GM19395 (cell line): ENCODE data around the gene FAM181A.

Experiments used
- ATAC-seq: cut with Tn5 transposase; IDR thresholded peaks from one replicate; pipeline ENCODE4 v1.9.1; 2021; ENCODE audit warnings: mild to moderate bottlenecking, moderate library complexity; ENCODE audit not compliant: unreplicated experiment

FAM181A gene

DNA sequence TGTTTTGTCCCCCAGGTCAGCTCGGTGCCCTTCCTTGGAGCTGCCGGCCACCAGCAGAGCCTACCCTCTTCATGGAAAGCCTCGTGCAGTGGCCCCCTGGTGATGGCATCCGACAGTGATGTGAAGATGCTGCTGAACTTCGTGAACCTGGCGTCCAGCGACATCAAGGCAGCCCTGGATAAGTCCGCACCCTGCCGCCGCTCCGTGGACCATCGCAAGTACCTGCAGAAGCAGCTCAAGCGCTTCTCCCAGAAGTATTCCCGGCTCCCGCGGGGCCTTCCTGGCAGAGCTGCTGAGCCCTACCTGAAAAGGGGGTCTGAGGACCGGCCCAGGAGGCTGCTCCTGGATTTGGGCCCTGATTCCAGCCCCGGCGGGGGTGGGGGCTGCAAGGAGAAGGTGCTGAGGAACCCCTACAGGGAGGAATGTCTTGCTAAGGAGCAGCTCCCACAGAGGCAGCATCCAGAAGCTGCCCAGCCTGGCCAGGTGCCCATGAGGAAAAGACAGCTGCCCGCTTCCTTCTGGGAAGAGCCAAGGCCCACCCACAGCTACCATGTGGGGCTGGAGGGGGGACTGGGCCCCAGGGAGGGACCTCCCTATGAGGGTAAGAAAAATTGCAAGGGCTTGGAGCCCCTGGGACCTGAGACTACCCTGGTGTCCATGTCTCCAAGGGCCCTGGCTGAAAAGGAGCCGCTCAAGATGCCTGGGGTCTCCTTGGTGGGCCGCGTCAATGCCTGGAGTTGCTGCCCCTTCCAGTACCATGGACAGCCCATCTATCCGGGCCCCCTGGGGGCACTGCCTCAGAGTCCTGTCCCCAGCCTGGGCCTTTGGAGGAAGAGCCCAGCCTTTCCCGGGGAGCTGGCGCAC lies 1.3 kb downstream of the FAM181A start:
- ATAC-seq: no peak

GRCh38 chr14:93929048-93929535 lies 1.9 kb downstream of the FAM181A start:
- ATAC-seq: no peak

GRCh38 chr14:93929657-93930056 lies 2.5 kb downstream of the FAM181A start:
- no peak for ATAC-seq

DNA sequence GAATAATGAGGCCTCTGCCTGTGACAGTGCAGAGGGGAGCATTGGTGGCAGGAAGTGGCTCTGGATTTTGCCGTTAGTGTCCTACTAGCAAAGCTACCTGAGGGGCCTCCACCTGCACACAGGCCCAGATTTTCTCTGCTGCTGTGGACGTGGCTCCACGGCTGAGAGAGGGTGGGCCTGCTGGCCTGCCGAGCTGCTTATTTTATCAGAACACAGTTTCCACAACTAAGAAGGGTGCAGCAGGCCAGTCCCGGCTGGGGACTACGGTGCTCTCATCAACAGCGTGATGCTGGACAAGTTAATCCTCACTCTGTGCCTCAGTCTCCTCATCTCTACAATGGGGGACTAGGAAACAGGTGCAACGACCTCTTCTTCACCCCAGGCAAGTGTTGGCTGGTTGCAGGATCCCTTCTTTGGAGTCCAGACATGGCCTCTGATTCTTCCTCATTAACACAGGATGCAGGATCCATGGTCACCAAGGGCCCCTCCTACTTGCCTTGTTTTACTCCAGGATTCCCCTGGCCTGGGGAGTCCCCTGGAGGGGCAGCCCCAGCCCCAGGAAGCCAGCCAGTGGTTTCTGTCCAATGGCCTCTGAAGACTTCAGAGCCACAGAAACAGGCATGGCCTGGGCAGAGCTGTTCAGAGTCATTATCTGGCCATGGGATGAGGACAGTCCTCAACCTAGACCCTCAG lies 3.3 kb downstream of the FAM181A start:
- no peak for ATAC-seq

GRCh38 chr14:93930989-93931307 lies 3.8 kb downstream of the FAM181A start:
- no peak for ATAC-seq

DNA sequence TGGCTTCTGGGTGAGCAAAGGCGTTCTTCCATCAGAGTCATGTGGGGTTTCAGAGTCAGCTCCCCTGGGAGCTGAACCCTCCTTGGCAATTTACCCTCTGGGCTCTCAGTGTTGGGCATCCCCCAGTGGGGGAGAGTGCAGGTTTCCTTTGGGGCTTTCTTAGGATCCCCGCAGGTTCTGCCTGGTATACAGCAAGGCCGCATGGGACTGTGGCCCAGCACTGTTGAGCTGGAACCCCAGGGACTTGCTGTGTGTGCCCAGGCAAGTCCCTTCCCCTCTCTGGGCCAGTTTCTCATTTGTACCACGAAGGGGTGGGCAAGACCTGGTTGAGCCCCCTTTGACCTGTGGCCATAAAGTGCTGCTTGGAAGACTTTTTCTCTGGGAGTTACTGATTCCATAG lies 5.5 kb downstream of the FAM181A start:
- ATAC-seq: no peak

DNA sequence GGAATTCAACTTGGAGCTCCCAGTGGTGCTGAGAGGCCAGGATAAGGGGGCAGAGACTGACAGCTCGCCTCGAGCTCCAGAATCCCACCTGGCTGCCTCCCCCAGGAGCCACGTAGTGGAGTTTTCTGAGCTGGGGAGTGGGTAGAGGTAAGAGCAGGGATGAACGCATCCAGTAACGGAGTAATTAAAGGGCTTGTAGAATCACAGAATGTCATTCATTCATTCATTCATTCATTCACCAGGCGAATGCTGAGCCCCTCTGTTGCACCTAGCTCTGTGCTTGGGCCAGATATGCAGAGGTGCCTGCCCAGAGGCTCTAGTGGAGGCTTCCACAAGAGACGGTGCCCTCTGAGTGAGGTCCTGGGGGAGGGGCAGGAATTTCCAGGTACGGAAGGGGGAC lies 8.1 kb downstream of the FAM181A start:
- no peak for ATAC-seq

DNA sequence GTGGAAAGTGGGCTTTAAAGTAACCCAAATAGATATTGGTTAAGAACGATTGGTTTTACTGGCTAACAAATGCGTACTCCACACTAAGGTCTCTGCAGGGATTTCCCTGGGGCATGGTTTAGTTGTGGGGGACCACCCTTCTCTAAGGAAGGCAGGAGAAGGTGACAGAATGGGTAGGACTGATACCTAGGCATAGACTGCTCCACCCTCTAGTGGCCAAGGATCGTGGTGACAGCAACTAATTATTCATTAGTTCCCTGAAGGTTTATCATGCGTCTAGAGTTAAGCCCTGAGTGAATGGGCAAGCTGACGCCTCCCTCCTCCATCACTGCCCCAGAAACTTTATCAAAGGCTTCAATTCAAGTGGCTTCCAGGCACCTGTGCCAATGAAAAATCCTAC lies 9.1 kb downstream of the FAM181A start:
- ATAC-seq: no peak

DNA sequence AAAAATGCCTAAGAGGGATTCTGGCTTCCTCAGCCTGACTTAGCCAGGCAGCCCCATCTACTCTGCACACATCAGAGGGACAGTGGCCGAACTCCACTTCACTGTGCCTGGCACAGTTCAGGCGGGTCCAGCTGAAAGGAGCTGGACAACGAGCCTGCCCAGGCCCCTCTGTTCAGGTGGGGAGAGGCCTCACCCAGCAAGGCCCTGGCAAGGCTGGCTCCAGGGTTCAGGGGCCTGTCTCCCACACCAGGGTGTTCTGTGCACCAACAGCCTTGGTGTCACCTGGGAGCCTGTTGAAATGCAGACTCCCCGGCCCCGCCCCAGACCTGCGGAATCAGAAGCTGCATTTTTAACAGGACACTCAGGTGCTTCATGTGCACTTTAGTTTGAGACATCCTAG lies 9.8 kb downstream of the FAM181A start:
- ATAC-seq: no peak

DNA sequence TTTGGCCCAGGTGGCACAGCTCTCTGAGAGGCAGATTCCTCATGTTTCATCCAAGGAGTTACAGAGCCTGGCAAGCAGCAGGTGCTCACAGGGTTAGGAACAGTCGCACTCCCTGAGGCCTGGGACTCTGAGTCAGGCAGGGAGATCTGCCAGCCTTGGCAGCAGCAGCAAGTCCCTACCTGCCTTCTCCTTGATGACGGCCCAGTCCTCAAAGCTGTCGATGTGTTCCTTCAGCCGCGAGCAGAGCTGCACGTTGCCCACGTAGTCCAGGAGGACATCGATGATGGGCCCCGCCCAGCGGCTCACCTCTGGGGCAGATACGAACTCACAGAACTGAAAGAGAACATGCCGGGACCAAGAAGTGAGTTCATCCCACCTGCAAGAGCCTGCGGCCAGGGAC lies 10.4 kb downstream of the FAM181A start:
- no peak for ATAC-seq

DNA sequence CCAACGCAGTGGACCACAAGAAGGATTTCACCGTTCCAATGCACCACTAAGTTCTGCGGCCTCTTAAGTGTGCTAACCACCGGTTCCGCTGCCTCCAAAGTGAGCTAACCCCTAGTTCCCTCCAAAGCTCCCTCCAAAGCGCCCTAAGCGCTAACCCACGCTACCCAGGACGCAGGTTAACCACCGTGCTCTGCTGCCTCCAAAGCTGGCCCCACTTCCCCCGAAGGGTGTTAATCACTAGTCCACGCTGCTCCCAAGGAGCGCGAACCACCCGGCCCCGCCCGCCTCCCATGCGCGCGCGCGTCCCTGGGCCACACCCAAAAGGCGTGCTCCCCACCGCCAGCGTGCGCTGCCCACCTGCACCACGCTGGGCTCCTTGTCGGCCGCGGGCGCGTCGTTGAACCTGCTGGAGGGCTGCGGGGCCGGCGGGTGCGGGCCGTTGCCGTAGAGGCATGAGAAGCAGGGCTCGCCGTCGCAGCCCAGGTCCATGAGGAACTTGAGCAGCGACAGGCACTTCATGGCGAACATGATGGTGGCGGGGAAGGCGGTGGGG lies 11.7 kb downstream of the FAM181A start:
- no peak for ATAC-seq

GRCh38 chr14:93939304-93940229 lies 12.4 kb downstream of the FAM181A start:
- ATAC-seq: peak; percentile 90

DNA sequence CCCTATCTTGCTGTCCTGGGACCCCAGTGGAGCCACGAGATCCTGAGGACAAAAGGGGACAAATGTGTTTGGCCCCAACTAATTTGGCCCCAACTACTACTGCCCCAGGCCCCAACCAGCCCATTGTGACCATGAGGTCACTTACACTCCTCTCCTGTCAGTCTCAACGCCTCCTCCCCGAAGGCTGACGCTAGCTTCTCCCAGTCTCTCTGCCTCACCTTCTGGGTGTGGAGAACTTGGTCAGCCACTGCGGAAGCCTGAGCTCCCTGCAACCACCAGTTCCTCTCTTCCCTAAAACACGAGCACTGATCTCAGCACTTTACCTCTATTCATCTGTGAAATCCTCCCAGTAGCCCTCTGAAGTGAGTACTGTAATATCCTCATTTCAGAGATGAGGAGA lies 13.3 kb downstream of the FAM181A start:
- no peak for ATAC-seq

DNA sequence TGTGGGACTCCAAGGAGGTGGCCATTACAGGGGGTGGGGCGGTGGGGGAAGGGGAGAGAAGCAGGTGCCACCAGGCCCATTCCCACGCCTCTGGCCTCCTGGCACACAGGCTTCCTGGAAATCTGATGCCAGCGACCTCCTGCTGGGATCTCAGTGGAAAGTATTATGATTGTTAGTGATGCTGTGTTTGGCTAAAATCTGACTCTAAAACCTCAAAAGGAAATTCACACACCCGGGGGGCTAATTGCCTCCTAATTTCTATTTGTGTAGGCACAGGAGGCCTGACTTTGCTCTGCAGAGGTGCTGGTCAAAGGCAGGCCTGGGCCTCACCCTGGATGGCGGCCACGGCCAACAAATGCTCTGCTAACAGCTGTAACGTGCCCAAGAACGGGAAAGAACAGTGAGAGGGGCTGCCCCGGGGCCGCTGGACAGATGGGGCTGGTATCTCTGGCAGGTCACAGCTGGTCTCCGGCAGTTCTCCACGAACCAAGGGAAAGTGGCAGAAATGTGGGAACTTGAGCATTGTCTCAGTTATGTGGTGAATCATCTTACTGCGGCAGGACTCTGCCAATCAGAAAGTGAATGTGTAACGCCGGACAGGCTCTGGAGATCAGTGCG lies 14.3 kb downstream of the FAM181A start:
- no peak for ATAC-seq

GRCh38 chr14:93943052-93943451 lies 15.9 kb downstream of the FAM181A start:
- ATAC-seq: no peak

DNA sequence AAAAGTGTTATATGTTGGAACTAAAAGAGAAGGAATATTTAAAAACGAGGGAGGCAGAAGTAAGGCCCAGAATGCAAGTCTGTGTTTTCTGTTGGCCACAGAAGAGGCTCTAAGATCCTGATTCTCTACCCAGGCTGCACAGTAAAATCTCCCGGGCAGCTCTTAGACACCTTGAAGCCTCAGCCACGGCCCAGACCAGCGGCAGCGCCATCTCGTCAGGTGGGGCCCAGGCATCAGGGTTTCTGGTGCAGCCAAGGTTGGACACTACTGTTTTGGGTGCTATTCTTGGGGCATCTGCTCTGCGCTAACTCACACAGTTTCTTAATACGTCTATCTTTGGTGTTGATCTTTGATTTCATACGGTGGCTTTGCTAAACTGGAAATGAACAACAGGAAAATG lies 16.8 kb downstream of the FAM181A start:
- no peak for ATAC-seq

DNA sequence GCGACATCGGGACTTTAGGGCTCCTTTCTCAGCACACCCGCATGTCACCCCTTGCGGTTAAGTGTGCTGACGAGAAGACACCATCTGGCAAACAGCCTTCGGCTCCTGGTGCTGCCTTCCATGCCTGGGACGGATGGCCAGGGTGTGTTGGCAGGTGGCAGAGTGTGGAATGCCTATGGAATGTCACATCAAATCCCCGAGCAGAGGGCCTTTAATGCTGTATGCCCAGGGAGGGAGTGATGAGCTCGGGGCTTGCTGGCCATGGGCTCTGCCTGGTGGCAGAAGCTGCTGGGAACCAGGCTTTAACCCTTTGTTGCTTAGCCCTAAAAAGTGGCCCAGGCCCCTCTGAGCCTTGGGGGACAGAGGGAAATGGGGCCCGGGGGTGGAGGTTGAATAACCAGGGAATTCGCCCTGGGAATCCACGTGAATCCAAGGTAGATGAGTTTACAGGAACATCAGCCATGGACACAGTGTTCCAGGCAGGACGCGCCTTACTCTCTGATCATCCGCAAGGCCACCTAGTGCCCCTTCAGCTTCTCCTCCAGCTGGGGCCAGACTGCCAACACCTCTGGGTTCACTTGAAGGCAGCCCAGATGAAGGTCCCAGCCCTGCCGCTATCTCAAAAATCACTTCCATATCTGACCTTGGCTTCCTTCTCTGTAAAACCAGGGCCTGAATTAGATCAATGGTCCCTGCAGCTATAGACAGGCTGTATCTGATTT lies 17.4 kb downstream of the FAM181A start:
- ATAC-seq: no peak

DNA sequence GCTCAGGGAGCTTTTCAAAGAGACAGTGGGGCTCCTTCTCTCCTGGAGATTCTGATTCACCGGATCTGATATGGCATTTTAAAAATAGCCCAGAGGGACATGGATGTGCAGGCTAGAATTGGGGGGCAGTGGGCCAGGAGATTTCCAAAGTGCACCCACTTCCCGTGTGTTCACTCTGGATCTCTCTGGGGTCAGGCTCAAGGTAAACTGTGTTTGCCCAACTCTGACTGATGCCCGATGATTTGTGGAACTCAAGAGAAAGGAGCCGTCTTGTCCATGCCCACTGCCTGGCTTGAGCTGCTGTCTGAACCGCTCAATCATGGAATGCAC lies 17.9 kb downstream of the FAM181A start:
- ATAC-seq: no peak

DNA sequence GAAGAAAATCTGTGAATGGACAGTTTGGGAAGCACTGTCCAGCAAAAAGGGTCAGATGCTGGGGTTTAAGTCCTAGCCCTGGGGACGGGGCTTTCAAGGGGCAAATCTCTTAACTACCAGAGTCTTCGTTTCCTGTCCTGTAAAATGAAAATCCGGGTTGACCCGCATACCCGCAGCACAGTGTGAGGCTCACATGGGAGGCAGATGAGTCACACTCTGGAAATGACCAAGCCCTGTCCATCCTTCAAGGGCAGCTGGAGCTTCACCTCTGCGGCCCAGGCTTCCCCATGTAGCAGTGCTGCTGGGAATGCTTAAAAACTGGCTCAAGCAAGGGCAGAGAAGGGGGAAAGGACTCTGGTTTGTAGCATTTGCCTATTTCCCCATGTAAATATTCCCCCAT lies 19.0 kb downstream of the FAM181A start:
- ATAC-seq: no peak

DNA sequence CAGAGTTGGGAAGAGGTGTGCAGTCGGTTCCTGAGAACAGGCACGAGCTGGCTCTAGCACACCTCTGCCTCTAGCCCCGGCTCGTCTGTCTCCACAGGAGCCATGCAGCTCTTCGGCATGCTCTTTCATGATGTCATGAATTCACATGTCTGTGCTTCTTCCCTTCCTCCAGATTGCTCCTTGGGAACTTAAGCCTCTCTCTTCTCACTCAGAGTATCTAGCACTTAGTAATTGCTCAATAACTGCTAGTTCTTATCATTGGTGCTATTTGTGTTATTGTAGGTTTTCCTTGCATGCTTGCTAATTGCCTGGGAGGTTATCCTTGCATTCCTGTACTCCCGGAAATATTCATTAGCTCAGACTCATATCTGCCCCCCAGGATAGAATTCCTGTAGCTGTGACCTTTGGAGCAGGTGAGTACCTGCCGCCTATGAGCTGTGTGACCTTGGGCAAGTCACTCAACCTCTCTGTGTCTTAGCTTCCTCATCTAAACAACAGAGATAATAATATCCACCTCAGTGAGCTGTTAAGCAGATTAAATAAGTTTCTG lies 19.5 kb downstream of the FAM181A start:
- no peak for ATAC-seq
